PC-9 (cell line): ENCODE data around the gene IRAK2. TPM values are rescaled to one million over a fixed set of nuclear protein-coding genes. Genes with fewer than 3 reads are reported as not detected.

Experiments used
- BruUV-seq: library from RNA; stranded (reverse); fragments of 400-500 nt; replicated peaks from 2 replicates; lab custom pipeline; 2021; lab: Mats Ljungman, UMichigan
- CTCF ChIA-PET: fragments of 300-600 bp; sonication (Branson Sonifier 250); formaldehyde crosslinking; loops from one replicate; lab custom pipeline; 2022; ENCODE audit warnings: antibody characterized with exemption; lab: Charles Lee
- POLR2A ChIA-PET: fragments of 300-600 bp; sonication (Branson Sonifier 250); formaldehyde crosslinking; loops from one replicate; lab custom pipeline; 2022; ENCODE audit warnings: antibody characterized with exemption; ENCODE audit not compliant: unreplicated experiment; lab: Charles Lee
- DNase-seq, 2 experiments: peaks; one replicate each; pipeline versions ENCODE4 v3.0.0 to v3.0.0-alpha.2; 2015 to 2022; ENCODE audit warnings: mixed read lengths in 1 of 2
- H2AFZ ChIP-seq: fragments of 200-600 bp; sonication (generic); 2 replicates; pipeline ENCODE4 v1.8.1; 2017; ENCODE audit warnings: antibody characterized with exemption
- H3F3A ChIP-seq: fragments of 200-600 bp; sonication (generic); 2 replicates; pipeline ENCODE4 v1.8.1; 2017; ENCODE audit warnings: antibody characterized with exemption, mild to moderate bottlenecking, low read depth; ENCODE audit not compliant: insufficient read depth
- H3K27ac ChIP-seq: fragments of 200-600 bp; sonication (generic); 2 replicates; pipeline ENCODE4 v1.6.1; 2016; ENCODE audit warnings: mixed run types
- H3K27me3 ChIP-seq: fragments of 200-600 bp; sonication (generic); 2 replicates; pipeline ENCODE4 v1.6.1; 2016; ENCODE audit warnings: low read depth, mixed run types; ENCODE audit not compliant: insufficient read depth
- H3K36me3 ChIP-seq: fragments of 200-600 bp; sonication (generic); 2 replicates; pipeline ENCODE4 v1.6.1; 2016; ENCODE audit warnings: low read depth, mixed run types
- H3K4me1 ChIP-seq: fragments of 200-600 bp; sonication (generic); replicated peaks from 2 replicates; pipeline ENCODE4 v1.6.1; 2016; ENCODE audit warnings: mixed run types; ENCODE audit not compliant: insufficient read depth
- H3K4me2 ChIP-seq: fragments of 200-600 bp; sonication (generic); 2 replicates; pipeline ENCODE4 v1.6.1; 2017; ENCODE audit warnings: mixed run types
- H3K4me3 ChIP-seq: fragments of 200-600 bp; sonication (generic); 2 replicates; pipeline ENCODE4 v1.6.1; 2016; ENCODE audit warnings: mixed run types
- H3K79me2 ChIP-seq: fragments of 200-600 bp; sonication (generic); 2 replicates; pipeline ENCODE4 v1.6.1; 2017; ENCODE audit warnings: low read depth, mixed run types
- H3K9me2 ChIP-seq: fragments of 200-600 bp; sonication (generic); 2 replicates; pipeline ENCODE4 v1.8.1; 2017; ENCODE audit warnings: mild to moderate bottlenecking; ENCODE audit not compliant: insufficient read depth
- H3K9me3 ChIP-seq: fragments of 200-600 bp; sonication (generic); 2 replicates; pipeline ENCODE4 v1.8.1; 2016; ENCODE audit warnings: low read depth; ENCODE audit not compliant: insufficient read depth
- H4K20me1 ChIP-seq: fragments of 200-600 bp; sonication (generic); 2 replicates; pipeline ENCODE4 v1.8.1; 2017; ENCODE audit not compliant: insufficient read depth
- EZH2 ChIP-seq: fragments of 200-600 bp; sonication (generic); IDR thresholded peaks from 2 replicates; pipeline ENCODE4 v1.8.0; 2017; ENCODE audit warnings: antibody characterized with exemption, low read depth
- intact Hi-C: fragments of 100-400 bp; cut with micrococcal nuclease; formaldehyde crosslinking; loops from one replicate; pipeline ENCODE4 v1.10.0; 2022; ENCODE audit not compliant: unreplicated experiment
- total RNA-seq: library from RNA; stranded (reverse); gene quantifications from 2 replicates; pipeline ENCODE4 v1.2.3, GENCODE V29; 2021
- TF ChIP-seq, protein P1 (sequence below): fragments of 200-600 bp; sonication (generic); conservative IDR thresholded peaks from 2 replicates; pipeline ENCODE4 v1.6.1; 2017; ENCODE audit warnings: mixed run types, antibody characterized with exemption, mild to moderate bottlenecking, moderate library complexity

Gene IRAK2
- total RNA-seq, 1 experiment from 2014 or later = 2.7 TPM

DNA sequence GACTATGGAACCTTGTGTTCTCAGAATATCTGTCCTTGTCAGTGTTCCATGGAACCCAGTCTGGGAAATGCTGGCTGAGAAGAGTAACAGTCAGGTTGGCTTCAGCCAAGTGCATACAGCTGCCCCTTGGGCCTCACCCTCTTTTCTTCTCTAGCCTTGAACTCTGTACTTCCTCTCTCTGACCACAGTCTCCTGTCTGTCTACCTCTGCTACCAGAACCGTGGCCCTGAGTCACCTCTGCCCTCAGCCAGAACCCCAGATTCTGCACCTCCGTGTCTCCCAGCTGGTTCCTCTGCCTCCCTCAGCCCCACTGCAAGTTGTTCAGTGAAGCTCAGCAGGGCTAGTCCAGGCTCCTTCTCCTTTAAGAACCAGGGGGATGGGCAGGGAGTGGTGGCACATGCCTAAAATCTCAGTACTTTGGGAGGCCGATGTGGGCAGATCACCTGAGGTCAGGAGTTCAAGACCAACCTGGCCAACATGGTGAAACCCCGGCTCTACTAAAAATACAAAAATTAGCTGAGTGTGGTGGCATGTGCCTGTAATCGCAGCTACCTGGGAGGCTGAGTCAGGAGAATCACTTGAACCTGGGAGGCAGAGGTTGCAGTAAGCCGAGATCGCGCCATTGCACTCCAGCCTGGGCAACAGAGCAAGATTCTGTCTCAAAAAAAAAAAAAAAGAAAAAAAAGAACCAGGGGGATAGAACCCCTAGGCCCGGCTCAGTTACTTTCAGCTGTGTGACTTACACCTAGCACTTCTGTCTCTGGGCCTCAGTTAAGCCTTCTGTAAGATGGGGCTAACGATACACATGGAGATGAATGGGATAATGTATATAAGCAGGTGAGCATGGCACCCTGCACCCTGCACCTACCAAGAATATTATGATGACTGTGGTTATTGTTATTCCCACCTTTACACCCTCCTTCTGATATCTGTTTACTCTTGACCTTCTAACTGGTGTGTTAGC is 59.2 kb downstream of the IRAK2 start:
- Histone ChIP-seq H3K27me3 (no peaks in the 10 kb centered on the region), H3K79me2 (no peaks in the 10 kb centered on the region), H3K4me3 (no peak overlapping the region), H3K4me1 (peaks cover 45% of the 10 kb centered on the region), H3K9me3 (no peaks in the 10 kb centered on the region), H4K20me1 (no peaks in the 10 kb centered on the region), H3K36me3 (0 out of 2 replicates have a peak, but pooled peaks cover 7% of the 10 kb centered on the region), H3K27ac (peak overlapping the region; percentile 36), H3K9me2 (no peaks in the 10 kb centered on the region), H3K4me2 (peak overlapping the region; percentile 35), H2AFZ (no peak overlapping the region), H3F3A (peaks cover 53% of the 10 kb centered on the region)
- POLR2A ChIA-PET = interaction anchor here (0.5 to 0.9 kb wide), 3 partner anchors 57 to 83 kb away, joined by 3 to 8 read pairs (median 4); partner anchors contain the start of gene VHL
- TF ChIP-seq, protein P1, sequence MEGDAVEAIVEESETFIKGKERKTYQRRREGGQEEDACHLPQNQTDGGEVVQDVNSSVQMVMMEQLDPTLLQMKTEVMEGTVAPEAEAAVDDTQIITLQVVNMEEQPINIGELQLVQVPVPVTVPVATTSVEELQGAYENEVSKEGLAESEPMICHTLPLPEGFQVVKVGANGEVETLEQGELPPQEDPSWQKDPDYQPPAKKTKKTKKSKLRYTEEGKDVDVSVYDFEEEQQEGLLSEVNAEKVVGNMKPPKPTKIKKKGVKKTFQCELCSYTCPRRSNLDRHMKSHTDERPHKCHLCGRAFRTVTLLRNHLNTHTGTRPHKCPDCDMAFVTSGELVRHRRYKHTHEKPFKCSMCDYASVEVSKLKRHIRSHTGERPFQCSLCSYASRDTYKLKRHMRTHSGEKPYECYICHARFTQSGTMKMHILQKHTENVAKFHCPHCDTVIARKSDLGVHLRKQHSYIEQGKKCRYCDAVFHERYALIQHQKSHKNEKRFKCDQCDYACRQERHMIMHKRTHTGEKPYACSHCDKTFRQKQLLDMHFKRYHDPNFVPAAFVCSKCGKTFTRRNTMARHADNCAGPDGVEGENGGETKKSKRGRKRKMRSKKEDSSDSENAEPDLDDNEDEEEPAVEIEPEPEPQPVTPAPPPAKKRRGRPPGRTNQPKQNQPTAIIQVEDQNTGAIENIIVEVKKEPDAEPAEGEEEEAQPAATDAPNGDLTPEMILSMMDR = no peak
- TF ChIP-seq EZH2 = no peak
- CTCF ChIA-PET = interaction anchor here (0.7 to 1.0 kb wide), 2 partner anchors 19 to 32 kb away, joined by 4 to 29 read pairs; no protein-coding TSS in a partner anchor
- DNase-seq = no peak
- intact Hi-C loops = loop anchor here (2.0 to 10.0 kb wide), 3 partner anchors 19 to 139 kb away; no protein-coding TSS in a partner anchor
- BruUV-seq = no TSS peak

GRCh38 chr3:10224794-10225665 is 60.3 kb downstream of the IRAK2 start:
- no peaks in the 10 kb centered on the region for H3K27me3 ChIP-seq
- peak; percentile 72 to 73 for DNase-seq
- H3K4me2 ChIP-seq = no peak overlapping the region
- no peaks in the 10 kb centered on the region for H4K20me1 ChIP-seq
- peaks cover 42% of the 10 kb centered on the region for H3K4me1 ChIP-seq
- no peak overlapping the region for H3K4me3 ChIP-seq
- H3K9me3 ChIP-seq = no peaks in the 10 kb centered on the region
- no peaks in the 10 kb centered on the region for H3K9me2 ChIP-seq
- CTCF ChIA-PET = interaction anchor here (0.6 kb wide), 1 partner anchor 84 kb away, joined by 4 read pairs; the partner anchor contains the start of gene VHL
- peaks cover 48% of the 10 kb centered on the region for H3F3A ChIP-seq
- intact Hi-C loops = loop anchor here (1.0 to 10.0 kb wide), 4 partner anchors 33 to 140 kb away; partner anchors contain the start of gene IRAK2
- no peak for TF ChIP-seq EZH2
- TF ChIP-seq, protein P1 = peak; percentile 90
- no peak overlapping the region for H3K27ac ChIP-seq
- H3K36me3 ChIP-seq = 0 out of 2 replicates have a peak, but pooled peaks cover 7% of the 10 kb centered on the region
- no peaks in the 10 kb centered on the region for H3K79me2 ChIP-seq
- POLR2A ChIA-PET = interaction anchor here (0.6 kb wide), 1 partner anchor 292 kb away, joined by 3 read pairs; no protein-coding TSS in a partner anchor
- BruUV-seq = no TSS peak
- H2AFZ ChIP-seq = no peak overlapping the region

- Histone ChIP-seq H4K20me1 (no peaks in the 10 kb centered on the region), H3K4me2 (no peak overlapping the region), H3K4me1 (peaks cover 31% of the 10 kb centered on the region), H3K79me2 (no peaks in the 10 kb centered on the region), H2AFZ (no peak overlapping the region), H3K9me3 (no peaks in the 10 kb centered on the region), H3K27ac (no peak overlapping the region), H3K27me3 (no peaks in the 10 kb centered on the region), H3K4me3 (no peak overlapping the region), H3K9me2 (no peaks in the 10 kb centered on the region), H3F3A (peaks cover 36% of the 10 kb centered on the region), H3K36me3 (0 out of 2 replicates have a peak, but pooled peaks cover 7% of the 10 kb centered on the region)
- TF ChIP-seq, protein P1 = no peak
- no peak for TF ChIP-seq EZH2
- intact Hi-C loops = loop anchor here (10.0 kb wide), 1 partner anchor 141 kb away; no protein-coding TSS in a partner anchor
- no peak for DNase-seq
- BruUV-seq = no TSS peak
- CTCF ChIA-PET = no interaction called here
- POLR2A ChIA-PET = no interaction called here
These were observed 61.6 kb downstream of the IRAK2 start for GRCh38 chr3:10226293-10226692.
